Stimulated activated CD8-positive, alpha-beta memory T cell treated with anti-CD3 and anti-CD28 coated beads, Interleukin-12 subunit alpha, Interleukin-12 subunit beta, amount 100 ng/mL, for 1 hour (primary cell): ENCODE data around the gene NUP214.

Experiments
- DNase-seq: peaks from one replicate; pipeline ENCODE4 v3.0.0-alpha.2; 2020; ENCODE audit warnings: low read depth

The NUP214 gene

DNA sequence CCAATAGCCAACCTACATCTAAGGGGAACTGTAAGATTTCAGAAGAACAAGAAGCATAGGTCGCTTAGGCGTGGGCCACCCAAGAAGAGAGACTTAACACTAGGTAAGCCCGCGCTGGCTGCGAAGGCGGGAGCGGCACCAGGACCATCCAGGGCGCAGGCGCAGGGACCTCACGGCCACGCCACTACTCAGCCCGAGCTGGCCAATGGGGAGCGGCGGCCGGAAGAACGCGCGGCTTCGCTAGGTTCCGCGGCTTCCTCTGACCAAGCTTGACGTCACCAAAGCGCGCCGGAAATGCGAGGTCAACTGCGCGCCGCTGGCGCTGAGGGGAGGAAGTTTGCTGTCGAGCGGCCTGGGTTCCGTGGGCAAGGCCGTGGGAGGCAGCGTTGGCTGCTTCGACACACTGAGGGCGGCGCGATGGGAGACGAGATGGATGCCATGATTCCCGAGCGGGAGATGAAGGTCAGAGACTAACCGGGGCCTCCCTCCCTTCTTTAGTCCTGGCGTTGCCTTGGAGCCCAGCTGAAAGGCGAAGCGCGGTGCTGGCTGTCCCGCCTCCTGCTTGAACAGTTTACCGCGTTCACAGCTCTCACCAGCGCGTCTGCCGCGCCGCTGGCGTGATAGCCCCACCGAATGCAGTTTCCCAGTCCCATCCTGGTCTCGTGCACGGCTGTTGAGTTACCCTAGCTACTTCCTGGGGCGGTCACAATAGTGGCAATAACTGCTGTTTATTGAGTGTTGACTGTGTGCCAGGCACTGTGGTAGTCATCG is at the start of gene NUP214:
TSS of gene NUP214 (plus strand) at position 299 of the 771 bp plus-strand sequence. CDS start at position 418, 119 bp downstream.
- peak; percentile 100 for DNase-seq

- no peak for DNase-seq
Measured at GRCh38 chr9:131076347-131077195, 48.8 kb upstream of the NUP214 start.

- no peak for DNase-seq
Measured at GRCh38 chr9:131078427-131079366, 46.7 kb upstream of the NUP214 start.

GRCh38 chr9:131080589-131080988 is 44.8 kb upstream of the NUP214 start:
- no peak for DNase-seq

DNA sequence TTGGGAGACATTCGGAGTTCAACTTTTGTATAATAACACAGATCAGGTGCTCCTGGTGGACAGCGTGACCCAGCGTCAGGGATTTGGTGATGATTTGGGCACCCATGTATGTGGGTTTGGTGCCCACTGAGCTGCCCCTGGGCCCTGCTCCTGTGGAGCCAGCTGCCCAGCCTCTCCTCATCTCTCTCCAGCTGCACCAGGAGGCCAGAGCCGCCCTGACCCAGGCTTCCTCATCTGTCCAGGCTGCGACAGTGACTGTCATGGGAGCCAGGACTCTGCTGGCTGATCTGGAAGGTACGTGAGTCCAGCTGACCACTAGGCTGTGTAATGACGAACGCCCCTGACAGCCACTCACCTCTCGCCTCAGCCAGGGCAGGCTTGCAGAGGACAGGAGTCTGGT is 43.5 kb upstream of the NUP214 start:
- no peak for DNase-seq

DNA sequence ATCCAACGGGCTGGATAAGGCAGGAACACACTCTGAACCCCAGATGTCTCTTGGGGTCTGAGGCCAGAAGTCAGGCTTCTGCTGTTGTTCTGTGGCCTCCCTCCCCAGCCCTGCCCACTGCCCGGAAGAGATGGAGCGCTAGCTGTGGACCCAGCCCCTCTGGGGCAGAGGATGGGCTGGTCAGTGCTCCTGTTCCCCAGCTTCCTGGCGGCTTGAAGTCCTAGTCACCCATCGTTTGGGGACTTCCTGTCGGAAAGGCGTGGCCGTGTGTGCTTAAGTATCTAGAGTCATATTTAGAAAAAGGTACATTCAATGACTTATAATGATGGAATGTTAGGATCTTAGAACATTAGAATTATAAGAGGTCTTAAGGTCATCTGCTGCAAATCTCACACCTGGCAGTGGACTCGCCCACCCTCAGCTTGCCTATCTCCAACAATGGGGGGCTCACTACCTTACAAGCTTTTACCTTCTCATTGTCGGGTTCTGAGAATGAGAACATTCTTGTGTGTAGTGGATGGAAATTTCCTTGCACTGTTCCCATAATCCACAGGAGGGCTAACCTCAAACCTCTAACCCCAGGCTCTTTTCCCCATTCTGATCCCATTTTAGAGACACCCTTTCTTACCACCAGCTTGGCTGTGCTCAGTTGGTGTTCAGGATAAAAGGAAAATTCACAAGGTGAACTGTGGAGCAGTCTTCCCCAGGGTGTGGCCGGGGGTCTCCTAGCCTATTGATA is 42.4 kb upstream of the NUP214 start:
- DNase-seq = no peak

GRCh38 chr9:131084661-131085369 is 40.6 kb upstream of the NUP214 start:
- DNase-seq = no peak

GRCh38 chr9:131085370-131086122 is 39.8 kb upstream of the NUP214 start:
- DNase-seq = no peak

DNA sequence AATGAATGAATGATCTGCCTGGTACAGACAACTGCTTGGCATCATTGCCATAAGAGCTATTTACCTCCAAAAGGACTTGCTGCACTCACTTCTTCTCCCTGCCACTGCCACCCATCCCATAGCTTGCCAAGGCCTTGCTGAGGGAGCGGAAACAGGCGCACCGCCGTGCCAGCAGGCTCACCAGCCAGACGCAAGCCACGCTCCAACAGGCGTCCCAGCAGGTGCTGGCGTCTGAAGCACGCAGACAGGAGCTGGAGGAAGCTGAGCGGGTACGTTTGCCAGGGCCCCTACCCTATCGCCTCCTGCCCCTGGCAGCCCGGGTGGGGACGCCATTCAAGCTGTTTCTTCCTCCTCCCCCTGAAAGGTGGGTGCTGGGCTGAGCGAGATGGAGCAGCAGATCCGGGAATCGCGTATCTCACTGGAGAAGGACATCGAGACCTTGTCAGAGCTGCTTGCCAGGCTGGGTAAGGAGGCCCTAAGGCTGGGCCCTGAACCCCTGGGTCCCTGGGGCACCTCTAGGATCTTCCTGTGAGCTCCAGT is 38.0 kb upstream of the NUP214 start:
- no peak for DNase-seq

GRCh38 chr9:131090025-131090787 is 35.2 kb upstream of the NUP214 start:
- no peak for DNase-seq

DNA sequence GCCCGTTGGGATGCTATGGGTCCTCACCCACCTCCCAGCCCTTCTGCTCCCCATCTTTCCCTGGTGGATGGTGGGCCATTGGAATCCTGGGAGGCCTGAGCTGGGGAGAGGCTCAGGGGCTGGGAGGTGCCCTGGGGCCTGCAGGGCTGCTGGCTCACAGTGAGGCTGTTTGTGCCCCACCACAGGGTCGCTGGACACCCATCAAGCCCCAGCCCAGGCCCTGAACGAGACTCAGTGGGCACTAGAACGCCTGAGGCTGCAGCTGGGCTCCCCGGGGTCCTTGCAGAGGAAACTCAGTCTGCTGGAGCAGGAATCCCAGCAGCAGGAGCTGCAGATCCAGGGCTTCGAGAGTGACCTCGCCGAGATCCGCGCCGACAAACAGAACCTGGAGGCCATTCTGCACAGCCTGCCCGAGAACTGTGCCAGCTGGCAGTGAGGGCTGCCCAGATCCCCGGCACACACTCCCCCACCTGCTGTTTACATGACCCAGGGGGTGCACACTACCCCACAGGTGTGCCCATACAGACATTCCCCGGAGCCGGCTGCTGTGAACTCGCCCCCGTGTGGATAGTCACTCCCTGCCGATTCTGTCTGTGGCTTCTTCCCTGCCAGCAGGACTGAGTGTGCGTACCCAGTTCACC is 33.9 kb upstream of the NUP214 start:
- no peak for DNase-seq

DNA sequence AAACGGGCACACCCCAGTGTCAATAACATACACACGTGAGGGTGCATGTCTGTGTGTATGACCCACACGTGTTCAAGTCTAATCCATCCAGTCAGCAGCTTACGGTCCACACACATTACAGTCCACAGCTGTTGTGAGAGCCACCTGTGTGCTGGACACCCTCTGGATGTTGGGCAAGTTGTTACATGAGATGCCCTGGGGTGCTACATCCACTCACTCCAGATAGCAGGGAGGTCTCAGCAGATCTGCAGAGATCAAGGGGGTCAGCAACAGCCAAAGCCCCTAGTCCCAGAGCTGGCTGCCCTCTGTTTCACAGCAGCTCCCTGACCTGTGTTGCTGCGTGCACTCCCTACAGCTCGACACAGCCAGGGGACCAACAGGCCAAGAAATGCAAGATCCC is 33.4 kb upstream of the NUP214 start:
- no peak for DNase-seq

DNA sequence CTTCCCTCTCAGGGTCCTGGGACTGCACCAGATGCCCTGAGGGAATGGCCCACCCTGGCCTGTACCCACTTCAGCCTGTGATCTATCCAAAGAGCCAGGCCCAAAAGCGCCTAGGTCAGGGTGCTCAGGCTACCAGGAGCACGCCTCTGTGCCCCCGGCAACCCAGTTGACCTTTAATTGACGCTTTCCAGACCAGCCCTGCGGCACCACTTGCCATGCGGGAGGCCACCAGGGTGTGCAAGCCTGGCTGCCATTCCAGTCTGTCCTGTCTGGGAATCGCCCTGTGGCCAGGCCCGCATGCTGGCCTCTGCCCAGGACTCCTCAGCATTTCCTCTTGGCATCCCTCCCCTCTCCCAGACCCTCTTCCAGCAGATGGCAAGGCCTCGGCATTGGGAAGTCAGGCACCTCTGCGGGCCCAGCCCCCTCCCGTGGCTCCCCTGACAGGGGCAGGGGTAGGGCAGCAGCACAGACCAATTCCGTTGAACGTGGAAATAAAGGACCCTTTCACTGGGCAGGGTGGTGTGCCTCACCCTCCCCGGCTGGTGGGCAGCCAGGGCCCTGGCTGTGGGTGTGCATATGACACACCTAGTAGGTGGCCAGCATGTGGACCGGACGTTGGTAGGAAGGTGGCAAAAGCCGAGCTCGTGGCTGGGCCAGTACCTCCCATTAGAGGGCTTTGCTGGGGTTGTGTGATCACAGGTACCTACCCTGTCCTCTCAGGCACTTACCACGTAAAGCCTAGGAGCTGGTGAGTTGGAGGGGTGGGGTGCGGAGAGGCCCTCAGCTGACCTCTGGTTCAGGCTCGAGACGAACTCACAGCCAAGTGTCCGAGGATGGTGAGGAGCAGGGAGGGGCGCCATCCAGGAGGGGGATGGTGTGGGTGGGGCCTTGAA is 32.6 kb upstream of the NUP214 start:
- DNase-seq = no peak

GRCh38 chr9:131094015-131094414 is 31.4 kb upstream of the NUP214 start:
- no peak for DNase-seq

DNA sequence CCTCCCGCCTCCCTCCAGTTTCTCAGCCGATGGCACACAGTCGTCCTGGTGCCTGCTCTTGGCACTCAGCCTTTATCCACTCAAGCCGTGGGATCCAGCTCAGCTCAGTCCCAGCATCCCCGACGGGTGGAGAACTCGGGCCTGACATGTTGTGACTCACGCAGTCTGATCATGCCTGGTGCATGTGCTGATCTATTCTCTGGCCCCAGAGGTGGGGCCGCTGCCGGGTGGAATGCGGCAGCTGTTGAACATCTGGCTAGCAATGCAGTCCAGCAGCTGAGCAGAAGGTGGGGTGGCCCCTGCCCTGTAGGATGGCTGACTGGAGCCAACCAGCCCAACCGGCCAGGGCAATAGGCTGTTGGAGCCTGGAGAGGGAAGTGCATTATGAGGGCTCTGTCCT is 30.8 kb upstream of the NUP214 start:
- DNase-seq = no peak

GRCh38 chr9:131095666-131096268 is 29.6 kb upstream of the NUP214 start:
- DNase-seq = no peak
